8988T (cell line): ENCODE results near the gene WDSUB1.
A peak's percentile ranks its signal among the peaks of the same experiment; 100 is the strongest.

Experiments used
- DNase-seq: peaks from one replicate; pipeline ENCODE4 v3.0.0; 2011

WDSUB1 gene, protein sequence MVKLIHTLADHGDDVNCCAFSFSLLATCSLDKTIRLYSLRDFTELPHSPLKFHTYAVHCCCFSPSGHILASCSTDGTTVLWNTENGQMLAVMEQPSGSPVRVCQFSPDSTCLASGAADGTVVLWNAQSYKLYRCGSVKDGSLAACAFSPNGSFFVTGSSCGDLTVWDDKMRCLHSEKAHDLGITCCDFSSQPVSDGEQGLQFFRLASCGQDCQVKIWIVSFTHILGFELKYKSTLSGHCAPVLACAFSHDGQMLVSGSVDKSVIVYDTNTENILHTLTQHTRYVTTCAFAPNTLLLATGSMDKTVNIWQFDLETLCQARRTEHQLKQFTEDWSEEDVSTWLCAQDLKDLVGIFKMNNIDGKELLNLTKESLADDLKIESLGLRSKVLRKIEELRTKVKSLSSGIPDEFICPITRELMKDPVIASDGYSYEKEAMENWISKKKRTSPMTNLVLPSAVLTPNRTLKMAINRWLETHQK

GRCh38 chr2:159285929-159286708 is at the start of gene WDSUB1:
Gene WDSUB1, minus strand, starts transcription at chr2:159286703. Its CDS starts 3,634 bp downstream, at chr2:159283069.
- no peak for DNase-seq

DNA sequence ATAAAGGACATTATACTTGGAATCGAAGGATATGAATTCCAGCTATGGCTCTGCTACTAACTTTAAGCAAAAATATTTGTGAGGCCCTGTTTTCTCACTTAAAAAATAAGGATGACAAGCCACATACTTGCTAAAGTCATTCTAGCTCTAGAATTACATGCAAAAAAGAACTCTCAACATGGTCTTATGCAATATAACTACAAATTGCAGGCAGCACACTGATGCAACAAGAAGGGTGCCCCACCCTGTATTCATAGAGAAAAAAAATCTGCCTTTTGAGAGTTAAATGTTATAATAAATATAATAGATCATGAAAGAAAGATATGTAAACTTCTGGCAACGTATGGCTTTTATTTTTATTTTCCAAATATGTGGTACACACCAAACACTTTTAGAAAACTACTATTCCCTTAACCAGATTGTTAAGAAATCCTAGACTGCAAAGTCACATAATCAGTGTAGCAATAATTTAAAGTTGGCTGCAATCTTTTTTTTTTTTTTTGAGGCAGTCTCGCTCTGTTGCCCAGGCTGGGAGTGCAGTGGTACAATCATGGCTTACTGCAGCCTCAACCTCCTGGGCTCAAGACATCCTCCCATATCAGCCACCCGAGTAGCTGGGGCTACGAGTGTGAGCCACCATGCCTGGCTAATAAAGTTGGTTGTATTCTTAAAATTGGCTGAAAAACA is 40.2 kb upstream of the WDSUB1 start:
- no peak for DNase-seq

GRCh38 chr2:159322419-159322818 is 35.9 kb upstream of the WDSUB1 start:
- DNase-seq, result no peak

DNA sequence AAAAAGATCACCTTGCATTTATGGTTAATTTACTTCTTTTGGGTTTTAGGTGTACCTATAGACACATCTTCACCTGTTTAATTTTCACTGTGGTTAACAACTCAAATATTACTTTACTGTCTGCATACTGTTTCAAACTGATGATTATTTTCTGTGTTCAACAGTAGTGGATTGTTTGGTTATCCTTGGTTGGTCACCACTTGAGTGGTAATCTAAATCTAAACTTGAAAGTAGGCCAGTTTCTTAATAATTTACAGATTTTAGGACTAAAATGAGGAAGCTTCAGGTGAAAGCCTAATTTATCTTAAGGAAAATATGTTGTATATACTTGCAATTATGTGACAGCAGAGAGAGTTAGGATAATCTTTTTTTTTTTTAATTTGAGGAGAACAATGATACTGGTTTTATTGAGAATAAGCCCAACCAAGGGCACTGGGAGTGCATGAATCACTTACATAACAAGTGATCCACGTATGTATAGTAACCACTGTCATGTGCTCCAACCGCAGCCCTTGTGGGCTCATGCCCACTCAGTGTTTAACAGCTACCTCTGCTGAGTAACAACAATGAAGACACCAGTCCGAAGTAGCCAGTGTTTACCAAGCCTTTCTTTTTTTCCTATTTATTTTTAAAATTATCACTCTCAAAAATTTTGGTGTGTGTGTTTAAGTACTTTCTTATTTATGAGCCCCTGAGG is 31.0 kb upstream of the WDSUB1 start:
- DNase-seq, result no peak

- no peak for DNase-seq
These were observed 21.4 kb upstream of the WDSUB1 start for GRCh38 chr2:159307942-159308341.

- DNase-seq, result no peak
These were observed 14.1 kb upstream of the WDSUB1 start for GRCh38 chr2:159300586-159300985.

DNA sequence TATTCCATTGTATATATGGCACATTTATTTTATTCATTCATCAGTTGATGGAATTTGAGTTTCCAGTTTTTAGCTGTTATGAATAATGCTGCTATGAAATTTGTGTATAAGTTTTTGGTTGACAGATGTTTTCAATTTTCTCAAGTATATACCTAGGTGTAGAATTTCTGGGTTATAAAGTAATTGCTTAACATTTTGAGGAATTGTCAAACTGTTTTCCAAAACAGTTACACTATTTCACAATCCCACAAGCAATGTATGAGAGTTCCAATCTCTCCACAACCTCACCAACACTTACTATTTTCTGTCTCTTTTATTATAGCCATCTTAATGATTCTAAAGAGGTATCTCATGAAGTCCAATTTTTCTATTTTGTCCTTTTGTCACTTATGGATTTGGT is 12.5 kb upstream of the WDSUB1 start:
- no peak for DNase-seq

GRCh38 chr2:159297042-159297707 is 10.7 kb upstream of the WDSUB1 start:
- DNase-seq, result no peak

DNA sequence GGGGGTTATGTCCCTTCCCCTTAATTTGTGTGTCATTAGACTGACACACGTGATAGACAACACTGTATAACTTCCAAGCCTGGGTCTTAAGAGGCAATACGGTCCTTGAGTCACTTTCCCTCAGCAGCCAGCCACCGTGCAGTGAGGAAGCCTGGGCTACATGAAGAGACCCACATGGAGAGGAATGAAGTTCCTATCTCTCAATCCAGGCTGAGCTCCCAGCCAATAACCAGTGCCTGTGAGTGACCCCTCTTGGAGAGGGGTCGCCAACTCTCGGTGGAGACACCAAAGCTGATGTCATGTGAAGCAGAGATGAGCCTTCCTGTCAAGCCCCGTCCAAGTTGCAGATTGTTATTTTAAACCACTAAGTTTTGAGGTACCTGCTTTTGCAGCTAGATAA is 5.7 kb upstream of the WDSUB1 start:
- no peak for DNase-seq

- DNase-seq, result no peak
These were observed 3.9 kb upstream of the WDSUB1 start for GRCh38 chr2:159290289-159290907.

DNA sequence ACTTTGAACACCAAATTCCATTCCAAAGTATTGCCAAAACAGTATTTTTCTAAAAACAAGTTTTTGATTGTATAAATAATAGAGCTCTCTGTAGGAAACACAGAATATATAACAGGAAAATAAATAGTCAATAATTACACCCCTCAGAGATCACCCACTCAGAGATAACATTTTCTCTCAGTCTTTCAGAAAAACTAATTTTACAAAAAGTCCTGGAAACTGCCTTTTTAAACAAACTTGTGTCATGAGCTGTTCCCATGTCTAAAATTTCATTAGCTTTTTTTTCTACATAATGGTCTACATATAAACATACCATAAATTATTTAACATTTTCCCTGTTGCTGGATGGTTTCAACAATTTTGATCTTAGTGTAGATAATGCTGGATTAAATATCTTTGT is 1.2 kb upstream of the WDSUB1 start:
- DNase-seq, result no peak

- DNase-seq, result peak; percentile 77
These were observed 372 bp upstream of the WDSUB1 start for GRCh38 chr2:159286709-159287441.

DNA sequence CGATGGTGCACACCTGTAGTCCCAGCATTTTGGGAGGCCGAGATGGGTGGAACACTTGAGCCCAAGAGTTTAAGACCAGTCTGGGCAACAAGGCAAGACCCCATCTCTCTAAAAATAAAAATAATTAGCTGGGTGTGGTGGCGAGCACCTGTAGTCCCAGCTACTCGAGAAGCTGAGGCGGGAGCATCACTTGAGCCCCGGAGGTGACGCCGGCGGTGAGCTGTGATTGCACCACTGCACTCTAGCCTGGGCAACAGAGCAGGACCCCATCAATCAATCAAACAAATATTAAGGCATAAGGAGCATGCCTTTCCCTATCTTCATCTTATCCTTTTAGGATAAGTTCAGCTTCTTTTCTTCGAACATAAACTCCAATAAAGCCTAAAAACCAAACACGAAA is 1.1 kb downstream of the WDSUB1 start:
- no peak for DNase-seq

DNA sequence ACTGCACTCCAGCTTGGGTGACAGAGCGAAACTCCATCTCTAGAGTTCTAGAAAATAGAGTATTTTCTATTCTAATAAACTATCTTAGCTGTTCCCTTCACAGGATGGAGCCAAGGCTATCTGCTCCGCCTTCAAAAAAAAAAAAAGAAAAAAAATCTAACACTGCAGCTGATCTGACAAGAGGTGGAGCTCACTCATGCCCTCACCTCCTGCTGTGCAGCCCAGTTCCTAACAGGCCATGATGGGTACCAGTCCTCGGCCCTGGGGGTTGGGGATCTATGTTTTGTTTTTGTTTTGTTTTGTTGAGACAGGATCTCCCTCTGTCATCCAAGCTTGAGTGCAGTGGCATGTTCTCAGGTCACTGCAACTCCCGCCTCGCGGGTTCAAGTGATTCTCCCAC is 3.0 kb downstream of the WDSUB1 start:
- no peak for DNase-seq

DNA sequence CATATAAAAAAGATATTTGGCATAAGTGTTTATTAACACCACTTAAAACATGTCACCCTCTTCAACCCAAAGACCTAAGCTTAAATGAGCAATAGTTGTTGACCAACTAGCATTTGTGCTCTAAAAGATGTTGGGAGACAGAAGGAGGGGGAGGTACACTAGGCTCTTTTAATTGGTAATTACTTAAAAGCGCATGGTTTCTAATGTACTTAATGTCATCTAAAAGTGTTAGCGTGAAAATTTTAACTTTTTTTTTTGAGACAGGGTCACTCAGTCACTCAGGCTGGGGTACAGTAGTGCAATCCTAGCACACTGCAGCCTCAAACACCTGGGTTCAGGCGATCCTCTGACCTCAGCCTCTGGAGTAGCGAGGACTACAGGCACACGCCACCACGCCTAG is 5.5 kb downstream of the WDSUB1 start:
- DNase-seq, result no peak

DNA sequence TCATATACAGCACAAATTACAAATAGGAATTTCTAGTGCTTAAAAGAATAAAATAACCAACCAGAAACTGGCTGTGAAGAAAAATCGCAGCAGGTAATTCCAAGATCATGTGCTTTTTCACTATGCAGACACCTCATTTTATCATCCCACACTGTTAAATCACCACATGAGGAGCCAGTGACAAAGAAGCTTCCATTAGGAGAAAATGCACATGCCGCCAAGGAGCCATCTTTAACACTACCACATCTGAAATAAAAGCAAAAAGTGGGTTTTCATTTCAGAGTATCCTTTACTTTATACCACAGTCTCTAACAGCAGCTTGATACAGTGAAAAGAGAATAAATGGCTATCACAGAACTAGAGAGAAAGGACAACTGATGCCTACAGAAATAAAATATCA is 6.8 kb downstream of the WDSUB1 start:
- no peak for DNase-seq

DNA sequence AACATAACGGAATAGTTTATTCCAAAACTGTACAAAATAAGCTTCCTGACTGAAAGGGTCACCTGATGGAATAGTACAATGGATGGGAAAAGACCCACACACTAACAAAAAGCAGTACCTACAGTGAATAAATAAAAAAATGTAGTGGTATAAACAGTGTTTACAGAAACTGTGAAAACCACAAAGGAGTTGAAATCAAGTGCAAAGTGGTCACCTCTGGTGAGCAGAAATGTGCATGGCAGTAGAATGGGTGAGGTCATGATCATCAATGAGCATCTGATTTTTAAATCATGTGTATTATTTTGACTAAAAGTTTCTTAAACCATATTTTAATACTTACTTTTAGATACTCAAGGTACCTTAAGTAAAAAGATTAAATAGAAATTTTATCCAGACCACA is 11.4 kb downstream of the WDSUB1 start:
- DNase-seq, result no peak

- no peak for DNase-seq
These were observed 14.3 kb downstream of the WDSUB1 start for GRCh38 chr2:159272156-159272555.

DNA sequence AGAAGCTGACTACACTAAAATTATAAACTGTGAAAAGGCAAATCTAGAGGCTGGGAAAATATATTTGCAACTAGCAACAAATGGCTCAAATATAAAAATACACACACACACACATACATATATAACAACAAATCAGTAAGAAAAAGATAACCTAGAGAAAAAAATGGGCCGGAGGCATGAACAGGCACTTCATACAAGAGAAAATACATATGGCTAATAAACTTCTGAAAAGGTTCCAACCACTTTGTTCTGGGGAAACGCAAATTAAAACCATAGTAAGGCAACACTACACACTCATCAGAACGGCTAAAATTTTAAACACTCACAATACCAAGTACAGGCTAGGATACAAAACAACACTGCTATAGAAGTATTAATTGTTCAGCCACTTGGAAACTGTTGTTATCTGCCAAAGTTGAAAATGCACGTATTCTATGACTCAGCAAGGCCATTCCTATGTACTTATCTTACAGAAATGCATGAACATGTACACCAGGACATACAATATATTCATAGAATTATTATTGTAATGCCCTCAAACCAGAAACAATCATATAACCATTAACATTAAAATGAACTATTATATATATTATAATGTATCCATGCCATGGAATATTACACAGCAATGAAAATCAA is 15.6 kb downstream of the WDSUB1 start:
- DNase-seq, result no peak

DNA sequence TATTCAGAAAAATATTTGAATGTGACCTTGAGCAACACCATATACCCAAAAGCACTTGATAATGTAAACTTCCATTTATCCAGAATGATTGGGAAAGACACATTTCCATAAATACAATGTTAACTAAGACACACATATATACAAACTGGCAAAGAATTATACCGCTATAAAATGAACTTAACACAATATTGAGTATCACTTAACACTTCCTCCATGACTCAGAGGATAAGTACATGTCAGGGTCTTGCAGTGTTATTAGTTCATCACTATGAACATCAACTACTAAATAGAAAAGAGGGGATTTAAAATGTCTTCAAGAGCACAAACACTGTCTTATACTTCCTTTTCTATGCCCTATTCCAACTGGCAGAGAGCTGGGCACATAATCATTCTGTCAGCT is 18.6 kb downstream of the WDSUB1 start:
- DNase-seq, result no peak

DNA sequence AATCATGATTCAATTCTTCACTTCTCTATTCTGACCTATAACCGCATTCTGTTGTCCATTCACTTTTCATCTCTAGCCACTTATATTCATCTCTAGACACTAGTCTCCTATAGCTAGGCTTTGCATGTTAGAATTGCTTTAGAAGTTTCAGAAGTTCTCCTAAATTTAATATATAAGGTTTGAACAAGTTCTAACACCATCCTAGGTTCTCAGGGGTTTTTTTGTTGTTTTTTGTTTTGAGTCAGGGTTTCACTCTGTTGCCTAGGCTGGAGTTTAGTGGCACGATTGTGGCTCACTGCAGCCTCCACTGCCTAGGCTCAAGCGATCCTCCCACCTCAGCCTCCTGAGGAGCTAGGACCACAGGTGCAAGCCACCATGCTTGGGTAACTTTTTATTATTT is 19.9 kb downstream of the WDSUB1 start:
- no peak for DNase-seq
